HG03378 (cell line): ENCODE data around the gene DOCK7.
"Not testable (repeated sequence)": the region's sequence is repeated elsewhere in the genome, so short reads cannot be mapped to it uniquely, and the experiment has no call there.

Source experiments
- ATAC-seq: cut with Tn5 transposase; IDR thresholded peaks from one replicate; pipeline ENCODE4 v1.9.1; 2021; ENCODE audit warnings: mild to moderate bottlenecking, moderate library complexity; ENCODE audit not compliant: unreplicated experiment

Gene DOCK7

DNA sequence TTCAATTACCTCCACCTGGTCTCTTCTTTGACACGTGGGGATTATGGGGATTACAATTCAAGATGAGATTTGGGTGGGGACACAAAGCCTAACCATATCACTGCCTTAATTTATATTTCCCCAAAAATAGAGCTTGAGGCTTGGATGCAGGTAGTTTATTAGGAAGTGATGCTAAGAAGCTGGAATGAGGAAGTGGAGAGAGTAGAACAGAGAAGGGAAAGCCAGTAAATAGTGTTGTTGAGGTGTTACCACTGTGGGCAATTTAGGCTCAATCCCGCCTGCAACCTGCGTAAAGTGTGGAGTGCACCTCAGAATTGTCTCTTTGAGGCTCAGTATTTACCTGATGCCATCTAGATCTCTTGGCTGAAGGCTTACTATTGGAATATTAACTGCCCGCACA is 4.9 kb upstream of the DOCK7 start:
- no peak for ATAC-seq

DNA sequence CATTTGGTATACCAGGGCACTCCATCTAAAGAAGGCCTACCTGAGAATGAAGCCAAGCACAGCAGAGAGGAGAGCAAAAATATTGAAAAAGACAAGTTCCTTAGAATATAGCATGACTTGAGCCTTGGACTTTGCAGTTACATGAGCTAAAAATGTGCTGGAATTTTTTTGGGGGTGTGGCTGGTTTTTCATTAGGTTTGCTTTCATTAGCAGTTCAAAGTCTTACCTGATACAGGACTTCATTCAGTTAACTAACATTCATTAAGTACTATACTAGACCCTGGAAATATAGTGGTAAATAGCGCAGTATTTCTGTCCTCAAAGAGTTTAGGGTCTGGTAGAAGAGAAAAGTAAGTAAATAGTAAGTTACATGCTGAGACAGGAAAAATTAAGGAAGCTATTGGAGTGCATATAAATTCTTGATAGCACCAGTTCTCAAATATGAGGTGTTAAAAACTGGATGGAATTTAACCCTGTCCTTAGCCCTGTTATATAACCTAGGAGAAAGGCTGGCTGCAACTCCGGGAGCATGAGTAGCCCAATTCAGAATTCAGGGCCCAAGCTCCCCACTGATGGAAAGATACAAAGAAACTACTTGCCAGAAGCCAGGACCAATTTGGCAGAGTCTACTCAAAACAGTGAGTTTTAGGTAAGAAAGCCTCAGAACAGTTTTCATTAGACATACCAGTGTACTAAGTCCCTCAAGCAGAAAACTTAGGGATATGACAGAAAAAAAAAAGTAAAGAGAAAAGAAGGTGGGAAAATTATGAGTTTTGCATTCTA is 3.1 kb upstream of the DOCK7 start:
- ATAC-seq = no peak

DNA sequence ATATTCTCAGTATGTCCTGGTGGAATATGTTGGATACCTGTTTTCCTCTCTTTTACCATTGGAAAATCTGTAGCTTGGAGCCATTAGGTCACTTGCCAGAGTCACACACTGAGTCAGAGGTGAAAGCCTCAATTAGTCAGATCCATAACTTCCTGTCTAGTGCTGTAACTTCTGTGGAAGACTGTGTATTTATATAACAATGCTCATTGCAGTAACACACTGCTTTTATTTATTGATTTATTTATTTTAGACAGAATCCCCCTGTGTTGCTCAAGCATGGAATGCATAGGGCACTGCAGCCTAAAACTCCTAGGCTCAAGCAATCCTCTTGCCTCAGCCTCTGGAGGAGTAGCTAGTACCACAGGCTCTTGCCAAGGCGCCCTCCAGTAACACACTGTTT is 1.3 kb upstream of the DOCK7 start:
- no peak for ATAC-seq

DNA sequence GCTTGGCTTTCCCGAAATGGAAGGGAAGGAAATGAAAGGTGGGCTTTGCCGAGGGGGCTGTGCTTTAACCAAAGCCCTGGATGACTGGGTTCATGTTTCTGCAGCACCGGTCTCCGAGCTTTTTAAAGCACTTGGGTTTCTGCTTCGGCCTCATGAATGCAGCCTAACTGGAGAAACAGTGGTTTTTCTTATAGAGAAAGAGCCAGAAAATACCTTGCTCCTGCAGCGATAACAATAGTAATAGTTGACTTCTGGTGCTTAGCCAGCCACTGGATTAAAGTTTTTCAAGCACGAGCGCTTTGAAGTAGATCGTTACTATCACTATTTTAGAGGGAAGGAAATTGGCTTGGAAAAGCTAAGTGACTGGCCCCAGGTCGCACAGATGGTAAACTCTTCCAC is 500 bp upstream of the DOCK7 start:
- peak; percentile 12 for ATAC-seq

DNA sequence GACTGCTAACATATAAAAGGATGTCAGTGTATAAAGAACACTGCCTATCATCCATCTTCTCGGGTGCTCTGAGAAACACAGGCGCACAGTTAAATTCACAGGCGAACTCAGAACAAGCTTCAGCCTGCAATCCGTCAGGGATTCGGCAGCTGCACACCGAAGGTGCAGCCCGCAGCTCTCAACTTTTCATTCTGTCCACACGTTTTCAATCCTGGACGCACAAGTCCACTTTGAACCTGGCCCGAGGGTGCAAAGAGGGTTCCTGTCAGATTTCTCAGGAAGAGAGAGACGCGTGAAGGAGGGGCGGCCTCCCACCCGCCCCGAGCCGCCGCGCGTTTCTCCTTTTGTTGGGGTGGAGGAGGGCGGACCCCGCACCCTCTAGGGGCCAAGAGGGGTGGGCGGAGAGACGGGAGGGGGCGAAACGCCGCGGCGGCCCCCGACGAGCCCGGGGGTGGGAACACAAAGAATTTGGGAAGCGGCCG is 724 bp downstream of the DOCK7 start:
- ATAC-seq = peak; percentile 33

DNA sequence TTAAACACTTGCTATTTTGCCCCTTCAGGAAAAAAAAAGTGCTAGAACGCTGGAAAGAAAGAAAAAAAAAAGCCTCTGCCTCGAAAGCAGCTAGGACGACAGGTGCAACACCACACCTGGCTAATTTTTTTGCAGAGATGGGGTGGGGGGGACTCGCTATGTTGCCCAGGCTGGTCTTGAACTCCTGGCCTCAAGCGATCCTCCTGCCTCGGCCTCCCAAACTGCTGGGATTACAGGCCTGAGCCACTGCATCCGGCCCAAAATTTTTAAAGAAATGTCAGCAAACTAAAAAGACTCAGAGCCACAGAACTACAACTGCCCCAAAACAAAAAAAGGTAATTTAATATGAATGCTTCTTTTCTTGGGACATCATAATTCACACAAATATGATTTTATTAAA is 1.4 kb downstream of the DOCK7 start:
- no peak for ATAC-seq

DNA sequence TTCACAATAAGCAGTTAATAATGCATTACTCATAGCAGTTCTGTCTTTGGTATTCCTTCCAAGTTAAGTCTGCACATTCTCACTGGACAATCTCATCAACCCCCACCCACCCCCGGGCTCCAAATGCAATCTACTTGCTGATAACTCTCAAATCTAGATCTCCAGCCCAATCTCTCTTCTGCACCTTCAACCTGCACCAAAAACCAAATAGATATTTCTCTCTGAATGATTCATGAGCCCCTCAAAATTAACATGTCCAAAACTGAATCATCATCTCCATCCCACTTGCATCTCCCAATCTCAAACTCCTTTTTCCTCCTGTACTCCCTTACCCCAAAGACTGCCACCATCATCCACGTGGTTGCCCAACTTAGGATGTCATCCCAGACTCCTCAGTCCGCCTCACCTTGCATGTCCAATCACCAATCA is 2.7 kb downstream of the DOCK7 start:
- no peak for ATAC-seq

DNA sequence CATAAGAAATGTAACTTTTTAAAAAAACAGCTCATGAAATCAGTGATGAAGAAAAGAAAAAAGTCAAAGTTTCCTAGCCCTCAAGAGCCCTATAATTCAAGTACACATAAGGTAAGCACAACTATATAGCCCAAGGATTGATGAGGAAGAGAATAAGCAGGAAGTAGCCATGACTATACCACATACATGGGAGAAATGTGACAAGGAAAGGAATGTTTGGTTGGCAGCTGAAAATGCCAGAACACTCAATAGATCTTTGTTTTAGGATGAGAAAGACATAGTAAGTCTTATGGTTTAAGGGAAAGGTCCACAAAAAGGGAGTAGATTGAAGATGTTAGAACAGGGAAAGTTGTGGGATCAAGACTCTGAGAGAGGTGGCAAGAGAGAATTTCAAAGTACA is 5.7 kb downstream of the DOCK7 start:
- ATAC-seq = no peak

DNA sequence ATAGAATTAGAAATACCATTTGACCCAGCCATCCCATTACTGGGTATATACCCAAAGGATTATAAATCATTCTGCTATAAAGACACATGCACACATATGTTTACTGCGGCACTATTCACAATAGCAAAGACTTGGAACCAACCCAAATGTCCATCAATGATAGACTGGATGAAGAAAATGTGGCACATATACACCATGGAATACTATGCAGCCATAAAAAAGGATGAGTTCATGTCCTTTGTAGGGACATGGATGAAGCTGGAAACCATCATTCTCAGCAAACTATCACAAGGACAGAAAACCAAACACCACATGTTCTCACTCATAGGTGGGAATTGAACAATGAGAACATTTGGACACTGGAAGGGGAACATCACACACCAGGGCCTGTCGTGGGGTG is 7.2 kb downstream of the DOCK7 start:
- not testable (repeated sequence) for ATAC-seq

DNA sequence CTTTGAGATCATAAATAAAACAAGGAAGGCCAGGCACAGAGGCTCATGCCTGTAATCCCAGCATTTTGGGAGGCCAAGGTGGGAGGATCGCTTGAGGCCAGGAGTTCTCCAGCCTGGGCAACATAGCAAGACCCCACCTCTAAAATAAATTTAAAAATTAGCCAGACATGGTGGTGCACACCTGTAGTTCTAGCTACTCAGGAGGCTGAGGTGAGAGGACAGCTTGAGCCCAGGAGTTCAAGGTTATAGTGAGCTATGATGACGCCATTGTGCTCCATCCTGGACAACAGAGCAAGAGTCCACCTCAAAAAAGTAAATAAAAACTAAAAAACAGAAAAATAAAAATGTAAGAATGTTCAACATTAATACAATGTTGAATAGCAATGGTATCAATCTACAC is 10.4 kb downstream of the DOCK7 start:
- ATAC-seq = not testable (repeated sequence)

DNA sequence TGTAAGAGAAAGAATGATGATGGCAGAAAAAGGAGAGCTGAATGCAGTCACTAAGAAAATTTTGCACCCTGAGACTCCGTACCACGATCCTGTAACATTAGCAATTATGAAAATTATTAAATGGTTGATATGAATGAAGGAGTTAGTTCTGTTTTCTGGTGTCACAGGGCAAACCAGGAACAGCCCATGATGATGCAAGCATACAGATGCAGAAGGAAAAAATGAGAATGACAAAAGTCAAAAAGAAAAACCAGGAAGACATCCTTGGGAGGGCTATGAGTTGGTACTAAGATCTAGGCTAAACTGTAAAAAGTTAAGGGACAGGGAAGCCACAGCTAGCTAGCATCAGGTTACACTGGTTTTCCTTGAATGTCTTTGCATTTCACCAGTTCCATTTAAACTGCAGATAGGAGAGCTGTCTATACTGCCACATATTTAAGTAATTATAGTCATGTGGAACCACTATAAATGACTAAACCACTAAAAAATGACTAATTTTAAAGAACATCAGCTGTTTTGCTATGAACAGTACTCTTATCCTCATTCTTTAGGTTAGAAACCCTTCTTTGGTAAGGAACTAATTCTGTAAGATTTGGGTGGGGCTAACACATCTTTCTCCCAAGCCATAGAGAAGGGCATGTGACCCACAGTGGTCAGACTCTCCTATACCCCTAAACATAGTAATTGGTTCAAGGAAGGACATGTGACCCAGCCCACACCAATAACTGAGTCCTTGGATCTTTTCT is 11.4 kb downstream of the DOCK7 start:
- ATAC-seq = no peak

DNA sequence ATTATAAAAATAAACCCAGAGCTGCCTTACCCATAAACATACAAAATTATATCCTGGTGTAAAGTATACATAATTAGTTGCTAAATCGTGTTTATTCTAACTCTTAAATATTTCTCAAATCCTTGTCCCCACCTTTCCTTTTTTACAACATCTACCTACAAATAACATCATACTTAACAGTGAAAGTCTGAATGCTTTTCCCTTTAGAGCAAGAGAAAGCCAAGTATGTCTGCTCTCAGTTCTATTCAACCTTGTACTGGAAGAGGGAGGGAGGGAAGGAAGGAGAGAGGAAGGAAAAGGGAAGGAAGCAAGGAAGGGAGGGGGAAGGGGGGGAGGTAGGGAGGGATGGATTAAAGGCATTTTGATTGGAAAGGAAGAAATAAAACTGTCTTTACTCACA is 14.6 kb downstream of the DOCK7 start:
- ATAC-seq = no peak

DNA sequence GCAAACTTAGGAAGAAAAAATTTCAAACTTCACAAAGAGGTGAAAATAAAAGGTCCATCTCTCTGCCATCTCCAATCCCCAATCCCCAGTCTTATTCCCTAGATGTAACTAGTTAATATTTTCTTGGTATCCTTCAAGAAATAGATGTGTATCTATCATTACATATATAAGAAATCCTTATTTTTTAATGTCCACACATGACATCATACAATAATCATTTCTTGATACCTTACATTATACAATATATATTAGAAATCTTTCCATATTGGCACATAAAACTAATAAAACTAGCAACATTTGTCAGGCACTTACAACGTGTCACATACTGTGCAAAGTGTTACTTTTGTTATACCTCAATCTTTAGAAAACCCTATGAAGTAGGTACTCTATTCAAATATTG is 16.2 kb downstream of the DOCK7 start:
- ATAC-seq = no peak

DNA sequence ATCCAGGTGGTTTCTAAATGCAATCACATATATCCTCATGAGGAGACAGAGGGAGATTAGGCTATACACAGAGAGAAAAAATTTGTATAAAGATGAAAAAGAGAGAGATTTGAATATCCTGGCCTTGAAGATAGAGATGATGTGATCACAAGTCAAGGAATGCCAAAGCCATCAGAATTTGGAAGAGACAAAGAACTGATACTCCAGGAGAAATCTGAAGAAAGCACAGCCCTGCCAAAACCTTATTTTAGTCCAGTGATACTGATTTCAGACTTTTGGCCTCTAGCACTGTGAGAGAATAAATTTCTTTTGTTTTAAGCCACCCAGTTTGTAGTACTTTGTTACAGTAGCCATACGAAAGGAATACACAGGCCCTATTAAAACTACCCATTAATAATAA is 33.4 kb downstream of the DOCK7 start:
- ATAC-seq = no peak

DNA sequence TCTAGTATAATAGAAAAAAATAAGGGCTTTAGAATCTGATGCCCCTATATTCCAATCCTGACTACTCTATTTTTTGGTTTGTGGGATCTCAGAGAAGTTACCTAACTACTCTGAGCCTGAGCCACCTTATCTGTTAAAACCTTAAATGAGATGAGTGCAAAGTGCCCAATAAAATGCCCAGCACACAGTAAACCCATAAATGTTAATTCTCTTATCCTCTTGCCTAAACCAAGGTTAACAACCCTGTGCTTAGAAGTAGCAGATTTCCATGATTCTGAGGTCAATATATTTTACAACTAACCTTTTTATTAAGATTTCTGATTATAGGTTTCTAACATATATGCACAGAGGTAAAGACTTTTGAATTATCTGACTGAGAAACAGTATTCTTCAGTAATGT is 35.8 kb downstream of the DOCK7 start:
- no peak for ATAC-seq

DNA sequence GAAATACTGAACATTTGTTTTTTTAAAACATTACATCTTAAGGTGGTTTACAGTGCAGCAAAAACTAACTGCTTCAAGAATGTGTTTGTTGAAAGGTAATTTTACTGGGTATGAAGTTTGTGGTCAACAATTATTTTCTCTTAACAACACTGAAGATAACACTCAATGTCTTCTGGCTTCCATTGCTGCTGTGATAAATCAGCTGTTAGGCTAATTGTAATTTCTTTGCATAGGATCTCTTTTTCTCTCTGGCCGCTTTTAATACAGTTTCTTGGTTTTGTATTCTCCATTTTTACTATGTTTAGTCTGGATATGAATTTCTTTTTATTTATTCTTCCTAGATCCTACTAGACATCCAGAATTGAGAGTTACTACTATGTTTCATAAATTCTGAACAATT is 44.9 kb downstream of the DOCK7 start:
- no peak for ATAC-seq

DNA sequence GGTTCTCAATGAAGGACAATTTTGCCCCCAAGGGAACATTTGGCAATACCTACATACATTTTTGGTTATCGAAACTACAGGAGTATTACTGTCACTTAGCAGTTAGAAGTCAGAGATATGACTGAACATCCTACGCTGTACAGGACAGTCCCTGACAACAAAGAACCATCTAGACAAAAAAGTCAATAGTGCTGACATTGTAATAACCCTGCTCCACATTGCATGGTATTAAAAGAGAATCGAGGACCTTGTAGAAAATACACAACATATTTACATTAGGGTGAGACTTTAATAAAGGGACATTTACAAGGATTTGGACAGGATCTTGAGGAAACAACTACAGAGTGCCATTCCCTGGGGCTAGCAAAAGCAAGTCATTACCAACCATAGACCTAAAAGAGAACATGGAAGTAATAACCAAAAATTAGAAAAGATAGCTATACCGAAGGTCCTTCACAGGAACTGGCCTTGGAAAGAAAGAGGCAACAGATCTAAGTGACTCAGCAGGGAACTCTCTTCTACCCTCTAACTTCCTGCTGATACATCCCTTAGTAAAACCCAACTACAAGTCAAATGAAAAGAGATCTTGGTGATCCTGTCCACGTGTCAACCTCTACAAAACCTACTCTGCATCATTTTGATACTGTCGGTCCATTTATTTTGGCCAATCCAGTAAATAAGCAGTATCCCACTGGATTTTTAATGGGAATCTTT is 50.6 kb downstream of the DOCK7 start:
- no peak for ATAC-seq

DNA sequence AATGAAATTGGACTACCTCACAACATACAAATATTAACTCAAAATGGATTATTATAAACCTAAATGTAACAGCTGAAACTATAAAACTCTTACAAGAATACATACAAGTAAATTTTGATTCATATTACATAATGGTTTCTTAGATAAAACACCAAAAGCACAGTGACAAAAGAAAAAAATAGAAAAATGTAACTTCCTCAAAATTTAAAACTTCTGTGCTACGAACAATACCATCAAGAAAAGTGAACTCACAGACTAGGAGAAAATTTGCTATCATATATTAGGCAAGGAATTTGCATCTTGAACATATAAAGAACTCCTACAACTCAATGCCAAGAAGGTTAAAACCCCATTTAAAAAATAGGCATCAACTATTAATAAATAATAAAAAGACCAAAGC is 59.7 kb downstream of the DOCK7 start:
- ATAC-seq = no peak

DNA sequence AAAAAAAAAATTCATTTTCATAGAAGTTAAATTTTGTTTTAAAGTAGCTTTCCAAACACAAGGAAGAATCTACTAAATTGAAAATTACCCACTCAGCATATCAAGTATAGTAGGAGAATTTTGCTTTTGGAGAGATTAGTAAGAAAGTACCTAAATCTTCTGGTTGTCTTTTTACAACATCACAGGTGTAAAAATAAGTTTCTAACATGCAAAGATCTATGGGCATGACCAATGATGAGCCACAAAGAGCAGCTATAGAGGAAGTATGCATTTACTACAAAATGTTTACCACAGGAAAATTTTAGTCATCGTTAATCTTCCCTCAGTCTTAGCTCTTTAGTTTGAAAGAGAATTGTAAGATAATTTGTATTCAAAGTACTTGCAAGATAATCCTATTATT is 62.8 kb downstream of the DOCK7 start:
- ATAC-seq = peak; percentile 70

DNA sequence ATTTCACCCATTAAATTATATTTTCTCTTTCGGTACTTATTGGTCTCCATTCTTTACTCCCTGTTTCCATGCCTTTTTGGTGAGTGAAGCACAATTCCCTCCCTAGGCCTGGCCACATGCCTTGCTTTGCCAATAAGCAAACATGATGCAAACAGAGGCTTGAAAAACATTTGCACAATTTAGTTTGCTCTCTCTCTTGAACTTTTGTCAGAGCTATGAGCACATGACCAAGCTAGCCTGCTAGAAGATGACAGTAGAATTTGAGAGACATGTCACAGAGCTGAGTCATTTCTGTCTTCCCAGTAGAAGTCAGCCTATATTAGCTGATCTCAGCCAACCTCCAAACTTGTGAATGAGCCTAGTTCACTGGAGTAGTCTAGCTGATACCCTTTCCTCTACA is 66.3 kb downstream of the DOCK7 start:
- ATAC-seq = peak; percentile 97

DNA sequence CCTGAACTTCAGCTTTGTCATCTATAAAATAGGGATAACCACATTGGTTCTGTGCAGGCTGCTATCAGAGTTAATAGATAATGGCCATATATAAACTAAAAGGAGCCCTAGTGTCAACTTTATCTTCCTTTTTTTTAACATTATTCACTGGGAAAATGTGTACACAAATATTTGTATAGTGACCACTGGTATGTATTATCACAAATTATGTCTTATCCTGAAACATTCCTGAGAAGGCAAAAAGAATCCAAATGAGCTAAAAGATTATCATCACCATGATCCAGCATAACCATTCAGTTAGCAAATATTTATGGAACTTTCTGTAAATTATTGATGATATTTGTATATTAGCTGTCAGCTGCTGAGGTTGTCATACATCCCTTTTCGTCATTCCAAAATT is 74.3 kb downstream of the DOCK7 start:
- no peak for ATAC-seq

DNA sequence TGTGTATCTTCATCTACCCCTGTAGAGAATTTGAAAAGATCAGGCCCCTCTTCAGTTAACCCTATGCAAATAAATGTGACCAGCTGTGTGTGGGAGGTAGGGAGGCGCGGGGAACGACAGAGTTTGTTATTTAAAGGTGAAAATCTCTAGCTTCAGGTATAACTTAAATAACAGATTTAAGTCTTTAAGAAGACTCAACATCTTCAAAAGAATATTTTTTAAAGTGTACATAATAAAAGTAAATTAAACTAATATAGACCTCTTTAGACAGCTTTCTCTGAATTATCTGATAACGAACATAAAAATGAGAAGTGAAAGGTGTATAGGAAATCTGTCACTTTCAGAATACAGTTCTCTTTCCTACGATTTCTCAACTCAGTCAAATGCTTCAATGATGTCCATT is 74.9 kb downstream of the DOCK7 start:
- peak; percentile 84 for ATAC-seq
